ENCODE data around the gene SLC8A2. TPM values are rescaled to one million over a fixed set of nuclear protein-coding genes. Genes with fewer than 3 reads are reported as not detected.
"Not testable (repeated sequence)": the region's sequence is repeated elsewhere in the genome, so short reads cannot be mapped to it uniquely, and the experiment has no call there.

Gene SLC8A2
- total RNA-seq, 2 donors from 2014 or later: 2.5 to 3.6 TPM

- peaks cover 32% of the 10 kb centered on the region for H3K4me1 Mint-ChIP-seq
- no peak for TF ChIP-seq CTCF (conservative IDR thresholded peaks at IDR 0.05)
- Histone ChIP-seq H3K4me3 (ENCODE audit: low read length) (no peak overlapping the region), H3K9ac (ENCODE audit: extremely low read depth, low read length, poor library complexity, severe bottlenecking) (no peak overlapping the region), H3K27ac (ENCODE audit: low read depth, low read length) (no peak overlapping the region), H3K27me3 (ENCODE audit: control insufficient read depth, insufficient read depth, low read length, poor library complexity, severe bottlenecking) (peaks cover 4% of the 10 kb centered on the region), H3K9me3 (ENCODE audit: control insufficient read depth, low read length) (no peaks in the 10 kb centered on the region), H3K36me3 (ENCODE audit: control insufficient read depth, insufficient read depth, low read length) (peaks cover 17% of the 10 kb centered on the region), H3K4me1 (ENCODE audit: control insufficient read depth, insufficient read depth, low read length) (no peaks in the 10 kb centered on the region)
- H3K27ac Mint-ChIP-seq: no peak overlapping the region
- peaks cover 23% of the 10 kb centered on the region for H3K27me3 Mint-ChIP-seq (ENCODE audit: insufficient read depth)
- H3K9me3 Mint-ChIP-seq: no peaks in the 10 kb centered on the region
- DNase-seq: no peak
- WGBS, 2 experiments (ENCODE audit: insufficient coverage in 1 of 2, insufficient read length in 1 of 2): 92 to 94% methylated on average over 14 to 19 of the region's 21 CpGs
- peaks cover 30% of the 10 kb centered on the region for H3K36me3 Mint-ChIP-seq (ENCODE audit: low read depth)
- H3K4me3 Mint-ChIP-seq: no peak overlapping the region
Observed at GRCh38 chr19:47415953-47416642, 55.6 kb downstream of the SLC8A2 start.

GRCh38 chr19:47414469-47414868 lies 57.2 kb downstream of the SLC8A2 start:
- TF ChIP-seq CTCF (conservative IDR thresholded peaks at IDR 0.05): peak; percentile 64
- Histone ChIP-seq H3K27me3 (ENCODE audit: control insufficient read depth, insufficient read depth, low read length, poor library complexity, severe bottlenecking) (no peaks in the 10 kb centered on the region), H3K36me3 (ENCODE audit: control insufficient read depth, insufficient read depth, low read length) (peaks cover 17% of the 10 kb centered on the region), H3K9ac (ENCODE audit: extremely low read depth, low read length, poor library complexity, severe bottlenecking) (no peak overlapping the region), H3K4me3 (ENCODE audit: low read length) (no peak overlapping the region), H3K27ac (ENCODE audit: low read depth, low read length) (no peak overlapping the region), H3K9me3 (ENCODE audit: control insufficient read depth, low read length) (no peaks in the 10 kb centered on the region), H3K4me1 (ENCODE audit: control insufficient read depth, insufficient read depth, low read length) (no peaks in the 10 kb centered on the region)
- H3K4me1 Mint-ChIP-seq: peaks cover 18% of the 10 kb centered on the region
- H3K36me3 Mint-ChIP-seq (ENCODE audit: low read depth): peaks cover 30% of the 10 kb centered on the region
- H3K27ac Mint-ChIP-seq: peak overlapping the region; percentile 52
- 93 to 97% methylated on average over 6 to 21 of the region's 21 CpGs for WGBS, 2 experiments (ENCODE audit: insufficient coverage in 1 of 2, insufficient read length in 1 of 2)
- DNase-seq: peak; percentile 79
- no peaks in the 10 kb centered on the region for H3K9me3 Mint-ChIP-seq
- H3K4me3 Mint-ChIP-seq: no peak overlapping the region
- peaks cover 6% of the 10 kb centered on the region for H3K27me3 Mint-ChIP-seq (ENCODE audit: insufficient read depth)

- H3K9me3 Mint-ChIP-seq: no peaks in the 10 kb centered on the region
- no peak overlapping the region for H3K4me3 ChIP-seq (ENCODE audit: low read length)
- H3K36me3 Mint-ChIP-seq (ENCODE audit: low read depth): peaks cover 35% of the 10 kb centered on the region
- TF ChIP-seq CTCF (conservative IDR thresholded peaks at IDR 0.05): no peak
- no peaks in the 10 kb centered on the region for H3K9me3 ChIP-seq (ENCODE audit: control insufficient read depth, low read length)
- no peak overlapping the region for H3K27ac ChIP-seq (ENCODE audit: low read depth, low read length)
- H3K9ac ChIP-seq (ENCODE audit: extremely low read depth, low read length, poor library complexity, severe bottlenecking): no peak overlapping the region
- peaks cover 5% of the 10 kb centered on the region for H3K27me3 Mint-ChIP-seq (ENCODE audit: insufficient read depth)
- no peak overlapping the region for H3K4me3 Mint-ChIP-seq
- no peak for DNase-seq
- no peaks in the 10 kb centered on the region for H3K27me3 ChIP-seq (ENCODE audit: control insufficient read depth, insufficient read depth, low read length, poor library complexity, severe bottlenecking)
- H3K4me1 ChIP-seq (ENCODE audit: control insufficient read depth, insufficient read depth, low read length): no peaks in the 10 kb centered on the region
- peaks cover 17% of the 10 kb centered on the region for H3K36me3 ChIP-seq (ENCODE audit: control insufficient read depth, insufficient read depth, low read length)
- H3K4me1 Mint-ChIP-seq: peaks cover 18% of the 10 kb centered on the region
- 96 to 100% methylated on average over 7 to 16 of the region's 16 CpGs for WGBS, 2 experiments (ENCODE audit: insufficient coverage in 1 of 2, insufficient read length in 1 of 2)
- H3K27ac Mint-ChIP-seq: peak overlapping the region; percentile 52
Observed at GRCh38 chr19:47413941-47414340, 57.8 kb downstream of the SLC8A2 start.

- H3K9me3 Mint-ChIP-seq: not testable (repeated sequence)
- 93 to 96% methylated on average over 8 to 9 of the region's 9 CpGs for WGBS, 2 experiments (ENCODE audit: insufficient coverage in 1 of 2, insufficient read length in 1 of 2)
Observed at GRCh38 chr19:47411696-47412095, 60.0 kb downstream of the SLC8A2 start.

More at GRCh38 chr19:47411696-47412095, 60.0 kb downstream of the SLC8A2 start:
- H3K4me1 Mint-ChIP-seq; H3K27ac ChIP-seq (ENCODE audit: low read depth, low read length); DNase-seq; H3K4me1 ChIP-seq (ENCODE audit: control insufficient read depth, insufficient read depth, low read length); H3K9me3 ChIP-seq (ENCODE audit: control insufficient read depth, low read length); H3K27me3 Mint-ChIP-seq (ENCODE audit: insufficient read depth); H3K27me3 ChIP-seq (ENCODE audit: control insufficient read depth, insufficient read depth, low read length, poor library complexity, severe bottlenecking); H3K4me3 Mint-ChIP-seq; H3K27ac Mint-ChIP-seq; H3K4me3 ChIP-seq (ENCODE audit: low read length); H3K9ac ChIP-seq (ENCODE audit: extremely low read depth, low read length, poor library complexity, severe bottlenecking): not testable (repeated sequence)
- H3K36me3 Mint-ChIP-seq (ENCODE audit: low read depth): peaks cover 45% of the 10 kb centered on the region
- peaks cover 30% of the 10 kb centered on the region for H3K36me3 ChIP-seq (ENCODE audit: control insufficient read depth, insufficient read depth, low read length)

Data from endodermal cell (in vitro differentiated cells).